ENCODE data around the gene LENEP.

Gene LENEP

GRCh38 chr1:155012776-155013602 lies 19.6 kb downstream of the LENEP start:
- FAIRE-seq, result no peak

GRCh38 chr1:155013632-155014031 lies 20.2 kb downstream of the LENEP start:
- no peak for FAIRE-seq

GRCh38 chr1:155014709-155015508 lies 21.5 kb downstream of the LENEP start:
- no peak for FAIRE-seq

DNA sequence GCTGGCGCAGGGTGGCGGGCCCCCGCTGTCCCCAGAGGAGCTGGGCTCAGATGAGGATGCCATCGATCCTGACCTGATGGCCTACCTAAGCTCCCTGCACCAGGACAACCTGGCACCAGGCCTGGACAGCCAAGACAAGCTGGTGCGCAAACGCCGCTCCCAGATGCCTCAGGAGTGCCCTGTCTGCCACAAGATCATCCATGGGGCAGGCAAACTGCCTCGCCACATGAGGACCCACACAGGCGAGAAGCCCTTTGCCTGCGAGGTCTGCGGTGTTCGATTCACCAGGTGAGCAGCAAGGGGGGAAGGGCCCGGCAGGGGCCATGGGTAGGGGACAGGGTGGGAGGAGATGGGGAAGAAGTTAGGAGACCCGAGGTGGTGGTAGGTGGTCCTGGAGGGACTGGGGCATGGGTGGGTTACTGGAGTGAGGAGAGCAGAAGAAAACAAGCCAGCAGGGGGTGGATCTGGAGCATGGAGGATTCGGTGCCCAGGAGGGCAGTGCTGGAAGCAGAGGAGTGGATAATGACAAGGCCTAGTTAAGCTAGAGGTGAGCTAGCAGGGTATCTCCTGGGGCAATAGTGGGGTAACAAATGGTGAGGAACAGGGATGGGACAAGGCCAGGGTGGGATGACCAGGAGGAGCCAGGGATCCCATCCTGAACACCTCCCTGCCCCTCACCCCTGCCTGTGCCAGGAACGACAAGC lies 22.3 kb downstream of the LENEP start:
- FAIRE-seq, result no peak

DNA sequence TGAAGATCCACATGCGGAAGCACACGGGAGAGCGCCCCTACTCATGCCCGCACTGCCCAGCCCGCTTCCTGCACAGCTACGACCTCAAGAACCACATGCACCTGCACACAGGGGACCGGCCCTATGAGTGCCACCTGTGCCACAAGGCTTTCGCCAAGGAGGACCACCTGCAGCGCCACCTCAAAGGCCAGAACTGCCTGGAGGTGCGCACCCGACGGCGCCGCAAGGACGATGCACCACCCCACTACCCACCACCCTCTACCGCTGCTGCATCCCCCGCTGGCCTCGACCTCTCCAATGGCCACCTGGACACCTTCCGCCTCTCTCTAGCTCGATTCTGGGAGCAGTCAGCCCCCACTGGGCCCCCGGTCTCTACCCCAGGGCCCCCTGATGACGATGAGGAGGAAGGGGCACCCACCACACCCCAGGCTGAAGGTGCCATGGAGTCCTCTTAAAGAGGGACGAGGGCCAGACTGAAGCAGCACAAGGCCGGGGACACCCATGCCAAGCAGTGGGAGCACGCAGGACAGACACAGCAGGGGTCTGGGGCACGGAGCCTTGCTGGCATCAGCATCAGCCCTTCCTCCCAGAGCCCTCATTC lies 22.9 kb downstream of the LENEP start:
- no peak for FAIRE-seq

DNA sequence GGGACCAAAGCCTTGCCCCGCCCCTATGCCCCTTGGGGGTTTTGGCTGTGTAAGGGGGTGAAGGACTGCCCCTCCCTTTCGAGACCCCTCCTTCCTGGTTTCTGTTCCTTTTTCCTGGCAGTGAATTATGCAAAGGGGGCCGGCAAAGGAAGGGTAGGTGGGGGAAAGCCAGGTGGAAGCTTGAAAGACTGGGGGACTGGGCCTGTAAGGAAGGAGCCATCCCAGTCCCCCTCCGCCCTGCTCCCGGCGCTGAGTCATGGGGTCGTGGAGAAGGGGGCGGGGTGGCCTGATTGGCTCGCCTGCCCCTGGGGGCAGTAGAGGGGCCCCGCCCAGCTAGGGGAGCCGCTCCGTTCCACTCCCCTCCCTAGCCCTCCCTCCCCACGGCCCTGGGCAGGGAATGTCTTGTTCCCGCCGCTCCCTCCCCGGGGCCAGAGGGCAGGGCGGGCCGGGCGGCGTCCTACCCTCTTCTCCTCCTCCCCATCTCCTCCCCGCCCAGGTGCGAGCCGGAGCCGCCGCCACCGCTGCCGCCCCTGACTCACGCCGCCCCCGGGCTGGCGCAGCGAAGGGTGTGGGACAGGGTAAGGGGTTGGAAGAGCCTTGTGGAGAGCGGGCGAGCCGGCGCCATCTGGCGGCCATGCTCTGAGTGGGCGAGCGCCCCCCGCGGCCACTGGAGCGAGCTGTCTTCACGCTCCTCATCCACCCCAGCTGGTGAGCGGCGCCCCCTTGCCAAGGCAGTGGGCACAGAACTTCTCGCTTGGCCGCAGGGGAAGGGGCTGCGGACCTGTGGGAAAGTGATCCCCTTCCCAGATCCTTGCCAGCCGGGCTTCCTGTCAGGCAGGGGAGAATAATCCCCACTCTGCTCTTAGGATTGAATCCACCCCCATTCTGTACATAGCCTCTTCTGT lies 23.9 kb downstream of the LENEP start:
- no peak for FAIRE-seq

DNA sequence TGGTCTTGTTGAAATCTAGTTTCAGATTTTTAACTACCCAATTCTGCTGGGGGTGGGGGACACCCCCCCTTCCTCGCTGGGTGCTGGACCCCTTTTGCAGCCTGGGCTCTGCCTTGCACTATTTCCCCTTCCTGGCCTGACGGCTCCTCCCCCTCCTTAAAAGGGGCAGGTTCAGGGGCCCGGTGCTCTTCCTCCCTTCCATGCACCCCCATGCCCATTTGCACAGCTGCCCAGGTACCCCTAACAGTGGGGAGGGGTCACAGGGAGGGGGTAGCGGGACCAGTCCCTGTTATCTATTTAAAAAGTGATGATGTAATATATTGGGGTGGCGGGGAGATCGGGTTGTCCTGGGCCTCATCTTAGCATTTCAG lies 24.5 kb downstream of the LENEP start:
- FAIRE-seq, result no peak

GRCh38 chr1:155018617-155019348 lies 25.4 kb downstream of the LENEP start:
- no peak for FAIRE-seq

- no peak for FAIRE-seq
Observed at GRCh38 chr1:155019377-155020245, 26.2 kb downstream of the LENEP start.

DNA sequence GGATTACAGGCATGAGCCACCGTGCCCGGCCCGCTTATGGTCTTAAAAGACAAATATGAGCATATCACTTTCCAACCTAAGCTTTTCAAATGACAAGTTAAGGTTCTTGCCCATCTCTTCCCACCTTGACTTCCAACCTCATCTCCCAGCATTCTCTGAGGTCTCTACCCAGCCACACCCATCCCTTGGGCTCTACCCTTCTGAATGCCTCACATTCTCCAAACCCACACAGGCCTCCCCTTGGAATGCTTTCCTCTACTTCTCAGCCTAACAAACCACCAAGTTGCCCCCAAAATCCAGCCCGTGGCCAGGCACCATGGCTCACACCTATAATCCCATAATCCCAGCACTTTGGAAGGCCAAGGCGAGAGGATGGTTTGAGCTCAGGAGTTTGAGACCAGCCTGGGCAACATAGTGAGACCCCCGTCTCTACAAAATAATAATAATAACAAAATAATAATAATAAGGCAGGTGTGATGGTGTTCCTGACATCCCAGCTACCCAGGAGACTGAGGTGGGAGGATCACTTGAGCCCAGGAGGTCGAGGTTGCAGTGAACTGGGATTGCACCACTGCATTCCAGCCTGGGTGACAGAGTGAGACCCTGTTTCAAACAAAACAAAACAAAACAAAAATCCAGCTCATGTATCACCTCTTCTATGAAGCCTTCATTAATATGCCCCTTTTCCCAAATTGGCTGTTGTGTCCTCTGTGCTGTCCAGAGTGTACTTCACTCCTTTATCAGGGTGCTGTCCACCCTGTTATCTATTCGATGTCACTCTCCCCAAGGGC lies 28.9 kb downstream of the LENEP start:
- FAIRE-seq, result no peak

- no peak for FAIRE-seq
Observed at GRCh38 chr1:155022927-155023236, 29.5 kb downstream of the LENEP start.

DNA sequence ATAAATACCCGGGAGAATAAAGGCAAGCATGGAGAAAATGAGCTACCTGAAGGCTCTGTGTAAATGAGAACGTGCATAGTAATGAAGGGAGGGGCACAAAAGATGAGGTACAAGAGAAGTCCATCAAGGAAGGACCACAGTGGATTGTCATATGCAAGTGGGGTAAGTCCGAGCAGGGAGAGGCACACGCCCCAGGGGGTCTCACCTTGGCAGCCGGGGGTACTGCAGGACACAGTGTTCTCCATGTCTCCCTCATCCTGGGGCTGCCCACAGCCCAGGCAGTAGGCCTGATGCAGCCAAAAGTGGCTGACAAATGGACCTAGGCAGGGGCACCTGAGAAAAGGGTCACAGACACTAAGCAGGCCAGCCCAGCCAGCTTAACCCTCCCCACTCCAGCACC lies 30.2 kb downstream of the LENEP start:
- FAIRE-seq, result no peak

DNA sequence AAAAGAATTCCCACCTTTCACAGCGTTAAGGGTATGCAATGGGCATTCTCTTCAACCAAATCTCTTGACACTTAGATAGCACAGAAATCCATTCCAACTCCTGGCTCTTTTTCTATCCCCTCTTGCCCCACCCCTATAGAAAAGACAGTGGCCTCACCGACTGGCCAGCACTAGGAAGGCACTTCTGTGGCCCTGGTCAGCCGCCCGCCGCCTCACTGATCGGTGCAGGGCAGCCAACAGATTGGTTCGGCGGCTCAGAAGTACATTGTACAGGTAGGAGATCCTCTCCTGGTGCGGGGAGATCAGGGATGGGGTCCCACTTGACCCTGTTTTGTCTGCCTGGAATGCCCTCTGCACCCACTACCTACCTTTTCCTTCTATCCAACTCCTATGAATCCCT lies 30.9 kb downstream of the LENEP start:
- no peak for FAIRE-seq

DNA sequence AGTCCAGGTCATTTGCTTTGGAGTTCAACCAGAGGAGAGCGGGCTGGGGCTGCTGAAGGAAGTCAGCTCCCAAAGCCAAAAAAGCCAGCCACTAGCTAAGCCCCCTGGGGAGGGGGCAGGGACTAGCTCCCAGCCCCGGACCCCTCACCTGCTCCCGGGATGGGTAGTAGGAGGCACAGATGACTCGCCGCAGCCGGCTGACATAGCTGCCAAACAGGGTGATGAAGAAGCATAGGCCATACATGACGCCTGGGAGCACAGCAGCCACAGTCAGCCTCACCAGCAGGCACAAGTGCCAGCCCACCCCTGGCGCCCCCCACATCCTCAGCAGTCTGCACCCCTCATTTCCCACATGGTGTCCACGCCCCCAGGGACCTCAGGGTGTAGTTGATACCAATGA lies 32.8 kb downstream of the LENEP start:
- no peak for FAIRE-seq

DNA sequence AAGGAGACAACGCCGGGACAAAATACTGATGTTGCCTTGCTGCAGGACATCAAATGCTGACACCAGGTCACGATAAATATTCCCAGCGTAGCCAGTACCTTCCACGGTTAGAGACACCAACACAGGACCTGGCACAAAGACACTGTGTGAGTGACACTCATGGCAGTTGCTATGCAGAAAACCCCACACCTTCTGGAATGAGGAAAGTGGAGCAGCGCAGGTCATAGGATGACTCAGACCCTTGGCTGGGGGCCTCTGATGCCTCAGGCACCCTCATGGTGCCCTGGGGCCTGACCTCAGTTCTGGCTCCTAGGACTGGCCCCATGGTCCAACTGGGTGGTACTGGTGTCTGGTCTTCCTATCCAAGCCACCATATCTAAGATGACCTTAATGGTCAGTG lies 33.2 kb downstream of the LENEP start:
- FAIRE-seq, result no peak

DNA sequence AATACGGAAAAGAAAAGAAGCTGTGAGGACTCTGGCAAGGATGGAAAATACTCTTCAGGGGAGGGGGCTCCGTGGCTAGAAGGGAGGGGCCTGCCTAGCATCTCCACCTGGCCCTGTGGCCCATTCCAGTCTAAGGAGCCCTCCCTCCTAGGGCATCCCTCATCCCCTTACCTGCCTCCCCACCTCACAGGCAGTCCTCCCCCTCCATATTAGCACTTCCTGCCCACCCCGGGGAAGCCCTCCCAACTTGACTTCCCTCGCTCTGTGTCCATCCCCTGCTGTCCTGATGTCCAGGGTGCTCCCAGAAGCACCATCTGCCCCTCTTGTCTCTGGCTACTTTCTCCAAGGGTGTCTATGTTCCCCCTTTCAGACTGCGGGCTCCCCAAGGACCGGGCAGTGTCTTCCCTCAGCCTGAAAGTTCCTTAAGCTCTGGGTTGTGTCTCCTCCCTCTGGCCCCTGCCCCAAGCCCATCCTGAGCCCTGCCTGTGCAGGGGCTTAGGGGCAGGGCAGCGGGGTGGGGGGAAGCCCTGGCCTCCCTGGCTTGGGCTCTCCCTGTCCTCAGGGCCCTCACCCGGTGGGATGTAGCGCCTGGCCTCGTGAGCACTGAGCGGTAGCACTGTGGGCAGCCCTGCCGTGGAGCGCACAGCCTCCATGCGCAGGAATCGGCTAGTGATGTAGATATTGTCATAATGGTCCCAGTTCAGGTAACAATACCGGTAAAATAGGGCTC lies 36.3 kb downstream of the LENEP start:
- no peak for FAIRE-seq

DNA sequence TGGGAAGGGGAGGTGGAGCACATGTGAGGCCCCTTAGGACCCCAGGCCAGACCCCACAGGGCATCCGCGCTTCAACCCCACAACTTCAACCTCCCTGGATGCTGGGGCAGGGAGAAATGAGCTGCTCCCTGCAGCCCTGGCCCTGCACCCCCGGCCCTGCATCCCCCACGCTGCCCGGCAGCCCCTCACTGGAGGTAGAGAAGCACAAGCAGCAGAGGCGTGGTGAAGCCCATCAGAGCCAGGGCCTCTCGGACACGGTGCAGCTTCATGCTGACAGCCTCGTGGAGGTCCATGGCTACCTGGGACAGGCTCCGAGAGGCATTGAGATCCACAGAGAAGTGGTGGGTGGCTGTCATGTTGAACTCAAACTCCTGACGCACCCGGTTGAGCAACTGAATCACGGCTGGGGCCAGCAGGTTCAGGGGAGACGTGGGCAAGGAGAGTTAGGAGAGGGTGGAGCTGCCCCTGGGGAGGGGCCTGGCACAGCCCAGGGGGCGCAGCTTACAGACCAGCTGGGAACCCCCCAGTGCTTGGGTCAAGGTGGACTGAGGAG lies 36.9 kb downstream of the LENEP start:
- no peak for FAIRE-seq

- no peak for FAIRE-seq
Observed at GRCh38 chr1:155030899-155031298, 37.5 kb downstream of the LENEP start.

GRCh38 chr1:155032886-155033285 lies 39.5 kb downstream of the LENEP start:
- FAIRE-seq, result no peak

All from A204.1 (cell line).